Measurements from ENCODE around the gene ARHGDIA. TPM values are rescaled to one million over a fixed set of nuclear protein-coding genes. Genes with fewer than 3 reads are reported as not detected.

Gene ARHGDIA
- polyA plus RNA-seq, 1 experiment: 62.2 TPM

GRCh38 chr17:81902653-81903414, 31.7 kb upstream of the ARHGDIA start:
- Histone ChIP-seq H3K9me3 (ENCODE audit: control insufficient read depth, insufficient read depth, low read length) (no peaks in the 10 kb centered on the region; the same call in 1 of the 2 replicates), H3K4me3 (ENCODE audit: low read depth, low read length) (peak overlapping the region; percentile 38; the same call in 1 of the 2 replicates), H3K27me3 (ENCODE audit: control insufficient read depth, insufficient read depth, low read length) (no peaks in the 10 kb centered on the region), H3K27ac (ENCODE audit: low read depth, low read length) (no peak overlapping the region)
- no peak for DNase-seq (ENCODE audit: low read depth, low spot score)
- ChIA-PET CTCF (no interaction called here), POLR2A (interaction anchor here (1.1 kb wide), 1 partner anchor 24 kb away, joined by 3 read pairs; no protein-coding TSS in a partner anchor)
- TF ChIP-seq, protein P1, sequence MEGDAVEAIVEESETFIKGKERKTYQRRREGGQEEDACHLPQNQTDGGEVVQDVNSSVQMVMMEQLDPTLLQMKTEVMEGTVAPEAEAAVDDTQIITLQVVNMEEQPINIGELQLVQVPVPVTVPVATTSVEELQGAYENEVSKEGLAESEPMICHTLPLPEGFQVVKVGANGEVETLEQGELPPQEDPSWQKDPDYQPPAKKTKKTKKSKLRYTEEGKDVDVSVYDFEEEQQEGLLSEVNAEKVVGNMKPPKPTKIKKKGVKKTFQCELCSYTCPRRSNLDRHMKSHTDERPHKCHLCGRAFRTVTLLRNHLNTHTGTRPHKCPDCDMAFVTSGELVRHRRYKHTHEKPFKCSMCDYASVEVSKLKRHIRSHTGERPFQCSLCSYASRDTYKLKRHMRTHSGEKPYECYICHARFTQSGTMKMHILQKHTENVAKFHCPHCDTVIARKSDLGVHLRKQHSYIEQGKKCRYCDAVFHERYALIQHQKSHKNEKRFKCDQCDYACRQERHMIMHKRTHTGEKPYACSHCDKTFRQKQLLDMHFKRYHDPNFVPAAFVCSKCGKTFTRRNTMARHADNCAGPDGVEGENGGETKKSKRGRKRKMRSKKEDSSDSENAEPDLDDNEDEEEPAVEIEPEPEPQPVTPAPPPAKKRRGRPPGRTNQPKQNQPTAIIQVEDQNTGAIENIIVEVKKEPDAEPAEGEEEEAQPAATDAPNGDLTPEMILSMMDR (IDR thresholded peaks at IDR 0.05; ENCODE audit: low read depth, low read length): no peak

DNA sequence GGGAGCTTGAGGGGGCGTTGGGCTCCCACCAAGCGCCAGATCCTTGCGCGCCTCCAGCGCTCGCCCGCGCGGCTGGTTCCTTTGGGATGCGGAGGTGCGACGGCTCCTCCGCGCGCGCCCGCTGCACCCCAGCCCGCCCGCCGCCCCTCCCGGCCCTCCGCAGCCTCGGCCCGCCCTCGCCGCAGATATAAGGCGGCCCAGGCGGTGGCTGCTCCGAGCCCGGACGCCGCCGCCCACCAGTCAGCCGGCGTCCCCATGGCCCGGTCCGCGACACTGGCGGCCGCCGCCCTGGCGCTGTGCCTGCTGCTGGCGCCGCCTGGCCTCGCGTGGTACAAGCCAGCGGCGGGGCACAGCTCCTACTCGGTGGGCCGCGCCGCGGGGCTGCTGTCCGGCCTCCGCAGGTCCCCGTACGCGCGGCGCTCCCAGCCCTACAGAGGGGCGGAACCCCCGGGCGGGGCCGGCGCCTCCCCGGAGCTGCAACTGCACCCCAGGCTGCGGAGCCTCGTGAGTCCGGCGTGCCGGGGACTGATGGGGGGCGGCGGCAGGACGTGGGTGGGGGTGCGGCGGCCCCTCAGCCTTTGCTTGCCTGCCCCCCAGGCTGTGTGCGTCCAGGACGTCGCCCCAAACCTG, 31.0 kb upstream of the ARHGDIA start, which contains the start of gene NPB:
Gene NPB (plus strand): TSS at position 216 of the 630 bp plus-strand sequence. CDS start 40 bp downstream, at position 256.
- peak within 1 kb of the TSS; percentile 38 for H3K4me3 ChIP-seq (ENCODE audit: low read depth, low read length)
- H3K9me3 ChIP-seq (ENCODE audit: control insufficient read depth, insufficient read depth, low read length): no peaks in the 10 kb centered on the region; the same call in 1 of the 2 replicates
- no peaks in the 10 kb centered on the region for H3K27me3 ChIP-seq (ENCODE audit: control insufficient read depth, insufficient read depth, low read length)
- ChIA-PET POLR2A (no interaction called here), CTCF (no interaction called here)
- H3K27ac ChIP-seq (ENCODE audit: low read depth, low read length): no peak within 1 kb of the TSS
- DNase-seq (ENCODE audit: low read depth, low spot score): no peak
- TF ChIP-seq, protein P1 (IDR thresholded peaks at IDR 0.05; ENCODE audit: low read depth, low read length): no peak

- Histone ChIP-seq H3K27ac (ENCODE audit: low read depth, low read length) (no peak overlapping the region), H3K9me3 (ENCODE audit: control insufficient read depth, insufficient read depth, low read length) (no peaks in the 10 kb centered on the region), H3K4me3 (ENCODE audit: low read depth, low read length) (peak overlapping the region; percentile 35), H3K27me3 (ENCODE audit: control insufficient read depth, insufficient read depth, low read length) (no peaks in the 10 kb centered on the region)
- ChIA-PET POLR2A (no interaction called here), CTCF (interaction anchor here (0.6 kb wide), 1 partner anchor 9 kb away, joined by 3 read pairs; no protein-coding TSS in a partner anchor)
- TF ChIP-seq, protein P1 (IDR thresholded peaks at IDR 0.05; ENCODE audit: low read depth, low read length): no peak
- DNase-seq (ENCODE audit: low read depth, low spot score): no peak
Measured at GRCh38 chr17:81901167-81902022, 30.3 kb upstream of the ARHGDIA start.

GRCh38 chr17:81900181-81900820, 29.2 kb upstream of the ARHGDIA start:
- Histone ChIP-seq H3K27me3 (ENCODE audit: control insufficient read depth, insufficient read depth, low read length) (no peaks in the 10 kb centered on the region), H3K4me3 (ENCODE audit: low read depth, low read length) (no peak overlapping the region), H3K27ac (ENCODE audit: low read depth, low read length) (no peak overlapping the region), H3K9me3 (ENCODE audit: control insufficient read depth, insufficient read depth, low read length) (no peaks in the 10 kb centered on the region)
- ChIA-PET CTCF (no interaction called here), POLR2A (no interaction called here)
- TF ChIP-seq, protein P1 (IDR thresholded peaks at IDR 0.05; ENCODE audit: low read depth, low read length): no peak
- no peak for DNase-seq (ENCODE audit: low read depth, low spot score)
